ENCODE results near the gene HES7. TPM values are rescaled to one million over a fixed set of nuclear protein-coding genes. Genes with fewer than 3 reads are reported as not detected.
"Not testable (repeated sequence)": the region's sequence is repeated elsewhere in the genome, so short reads cannot be mapped to it uniquely, and the experiment has no call there.

The HES7 gene
- not detected in 2 replicates for total RNA-seq

GRCh38 chr17:8123695-8124349 lies at the start of gene HES7:
TSS of gene HES7 (minus strand) at chr17:8124106. CDS start at chr17:8124084, 22 bp downstream.
- DNase-seq (ENCODE audit: extremely low read depth, low read depth, low spot score) = no peak

GRCh38 chr17:8173056-8173870 lies 49.4 kb upstream of the HES7 start:
- peak; percentile 97 for DNase-seq (ENCODE audit: extremely low read depth, low read depth, low spot score)

GRCh38 chr17:8170186-8170585 lies 46.3 kb upstream of the HES7 start:
- DNase-seq (ENCODE audit: extremely low read depth, low read depth, low spot score) = not testable (repeated sequence)

- no peak for DNase-seq (ENCODE audit: extremely low read depth, low read depth, low spot score)
Observed at GRCh38 chr17:8167526-8167925, 43.6 kb upstream of the HES7 start.

GRCh38 chr17:8166731-8167130 lies 42.8 kb upstream of the HES7 start:
- no peak for DNase-seq (ENCODE audit: extremely low read depth, low read depth, low spot score)

GRCh38 chr17:8164815-8165131 lies 40.9 kb upstream of the HES7 start:
- no peak for DNase-seq (ENCODE audit: extremely low read depth, low read depth, low spot score)

GRCh38 chr17:8163978-8164814 lies 40.3 kb upstream of the HES7 start:
- DNase-seq (ENCODE audit: extremely low read depth, low read depth, low spot score) = no peak

- no peak for DNase-seq (ENCODE audit: extremely low read depth, low read depth, low spot score)
Observed at GRCh38 chr17:8162997-8163977, 39.4 kb upstream of the HES7 start.

- no peak for DNase-seq (ENCODE audit: extremely low read depth, low read depth, low spot score)
Observed at GRCh38 chr17:8162233-8162996, 38.5 kb upstream of the HES7 start, which contains the start of gene VAMP2. TSS of gene VAMP2 (minus strand) at chr17:8162948. CDS start at chr17:8162879, 69 bp downstream.

GRCh38 chr17:8161289-8162232 lies 37.7 kb upstream of the HES7 start:
- no peak for DNase-seq (ENCODE audit: extremely low read depth, low read depth, low spot score)

GRCh38 chr17:8160741-8161221 lies 36.9 kb upstream of the HES7 start:
- DNase-seq (ENCODE audit: extremely low read depth, low read depth, low spot score) = no peak

- DNase-seq (ENCODE audit: extremely low read depth, low read depth, low spot score) = no peak
Observed at GRCh38 chr17:8160224-8160577, 36.3 kb upstream of the HES7 start.

- DNase-seq (ENCODE audit: extremely low read depth, low read depth, low spot score) = no peak
Observed at GRCh38 chr17:8159459-8160223, 35.7 kb upstream of the HES7 start.

- no peak for DNase-seq (ENCODE audit: extremely low read depth, low read depth, low spot score)
Observed at GRCh38 chr17:8159032-8159400, 35.1 kb upstream of the HES7 start.

- no peak for DNase-seq (ENCODE audit: extremely low read depth, low read depth, low spot score)
Observed at GRCh38 chr17:8158267-8159031, 34.5 kb upstream of the HES7 start.

GRCh38 chr17:8156246-8156992 lies 32.5 kb upstream of the HES7 start:
- DNase-seq (ENCODE audit: extremely low read depth, low read depth, low spot score) = peak; percentile 100
